Fibroblast of peridontal ligament (primary cell): ENCODE measurements around the gene FBN3.

Experiments used
- DNase-seq: peaks from one replicate; pipeline ENCODE4 v3.0.0-alpha.2; 2010; ENCODE audit errors: extremely low read depth

Gene FBN3

DNA sequence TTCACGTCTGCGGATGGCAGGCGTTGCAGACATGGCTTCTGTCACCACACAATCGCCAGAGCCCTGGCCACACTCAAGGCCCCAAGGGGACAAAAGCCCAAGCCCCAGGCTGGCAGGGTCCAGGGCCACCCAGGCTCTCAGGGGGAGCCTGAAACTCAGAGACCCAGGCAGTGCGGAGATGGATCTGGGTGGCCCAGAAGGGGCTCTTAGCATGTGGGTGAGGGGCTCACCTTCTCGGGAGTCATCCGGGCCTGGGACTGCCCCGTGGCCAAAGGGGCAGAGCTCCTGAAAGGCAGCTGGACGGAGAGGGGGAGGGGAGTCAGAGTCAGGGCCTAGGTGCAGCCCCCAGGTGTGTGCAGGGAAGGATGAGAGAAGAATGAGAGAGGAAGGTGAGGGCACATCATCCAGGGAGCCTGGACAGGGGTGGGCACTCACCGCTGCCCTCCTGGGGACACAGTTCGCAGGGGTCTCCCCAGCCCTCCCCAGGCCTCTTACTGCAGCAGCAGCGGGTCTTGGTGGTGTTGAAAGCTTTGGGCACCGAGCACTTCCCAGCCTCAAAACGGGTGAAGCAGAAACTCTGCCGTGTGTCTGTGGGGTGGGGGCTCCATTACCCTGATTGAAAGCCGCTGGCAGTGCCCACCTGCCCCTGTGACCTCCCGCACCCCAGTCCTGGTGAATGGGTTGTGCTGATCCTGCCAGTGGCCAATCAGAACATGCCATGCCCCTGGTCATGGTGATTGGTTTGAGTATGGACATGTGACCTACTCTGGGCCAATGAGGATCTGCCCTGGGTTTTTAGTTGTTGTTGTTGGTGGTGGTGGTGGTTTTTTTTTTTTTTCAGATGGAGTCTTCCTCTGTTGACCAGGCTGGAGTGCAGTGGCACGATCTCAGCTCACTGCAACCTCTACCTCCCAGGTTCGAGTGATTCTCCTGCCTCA, 59.5 kb downstream of the FBN3 start:
- no peak for DNase-seq

DNA sequence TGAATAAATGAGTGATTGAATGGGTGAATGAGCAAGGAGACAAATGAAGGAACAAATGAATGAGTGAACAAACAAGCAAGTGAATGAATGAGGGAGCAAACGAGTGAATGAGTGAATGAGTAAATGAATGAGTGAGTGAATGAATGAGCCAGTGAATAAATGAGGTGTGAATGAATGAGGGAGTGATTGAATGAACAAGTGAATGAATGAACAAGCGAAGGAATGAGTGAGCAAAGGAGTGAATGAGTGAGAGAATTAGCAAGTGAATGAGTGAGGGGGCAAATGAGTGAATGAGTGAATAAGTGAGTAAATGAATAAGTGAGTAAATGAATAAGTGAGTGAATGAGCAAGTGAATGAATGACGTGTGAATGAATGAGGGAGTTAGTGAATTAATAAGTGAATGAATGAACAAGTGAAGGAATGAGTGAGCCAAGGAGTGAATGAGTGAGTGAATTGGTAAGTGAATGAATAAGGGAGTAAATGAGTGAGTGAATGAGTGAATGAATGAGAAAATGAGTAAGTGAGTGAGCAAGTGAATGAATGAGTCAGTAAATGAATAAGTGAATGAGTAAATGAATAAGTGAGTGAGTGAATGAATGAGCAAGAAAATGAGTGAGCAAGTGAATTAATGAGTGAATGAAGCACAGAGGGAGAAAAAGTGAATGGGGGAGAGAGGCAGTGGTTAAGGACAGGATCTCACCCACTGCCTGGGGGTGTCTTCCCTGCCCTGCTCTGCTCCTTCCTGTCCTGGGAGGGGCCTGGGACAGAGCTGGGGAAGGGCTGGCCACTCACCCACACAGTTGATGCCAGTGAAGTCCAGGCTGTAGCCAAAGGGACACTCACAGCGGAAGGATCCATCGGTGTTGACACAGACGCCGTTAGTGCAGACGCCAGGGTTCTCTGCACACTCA, 60.4 kb downstream of the FBN3 start:
- DNase-seq, result no peak

DNA sequence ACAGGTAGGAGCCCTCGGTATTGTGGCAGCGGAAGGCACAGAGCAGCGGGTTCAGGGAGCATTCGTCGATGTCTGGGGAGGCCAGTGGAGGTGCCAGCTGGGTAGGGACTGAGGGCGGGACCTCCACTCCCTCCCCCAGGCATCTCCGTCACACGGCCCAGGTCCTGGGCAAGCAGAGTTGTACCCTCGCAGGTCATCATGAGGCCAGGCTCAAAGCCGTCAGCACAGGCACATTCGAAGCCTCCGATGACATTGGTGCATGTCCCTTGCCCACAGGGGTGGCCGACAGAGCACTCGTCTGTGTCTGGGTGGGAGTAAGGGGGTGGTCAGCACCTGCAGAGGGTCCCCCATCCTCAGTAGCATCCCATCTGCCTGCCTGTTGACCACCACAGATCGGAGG, 61.5 kb downstream of the FBN3 start:
- DNase-seq, result no peak

DNA sequence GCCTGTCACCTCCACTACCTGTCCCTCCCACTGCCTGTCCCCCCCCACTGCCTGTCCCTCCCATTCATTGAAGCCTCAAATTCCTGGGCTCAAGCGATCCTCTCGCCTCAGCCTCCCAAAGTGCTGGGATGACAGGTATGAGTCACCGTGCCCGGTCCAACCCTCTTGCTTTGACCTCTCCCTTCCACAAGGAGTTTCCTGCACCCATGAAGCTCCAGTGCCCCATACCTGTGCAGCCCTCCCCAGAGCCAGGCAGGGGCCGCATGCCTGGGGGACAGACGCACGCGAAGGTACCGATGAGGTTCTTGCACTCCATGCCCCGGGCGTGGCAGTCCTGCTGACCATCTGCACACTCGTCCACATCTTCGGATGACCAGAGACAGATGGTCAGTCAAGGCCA, 62.5 kb downstream of the FBN3 start:
- no peak for DNase-seq

DNA sequence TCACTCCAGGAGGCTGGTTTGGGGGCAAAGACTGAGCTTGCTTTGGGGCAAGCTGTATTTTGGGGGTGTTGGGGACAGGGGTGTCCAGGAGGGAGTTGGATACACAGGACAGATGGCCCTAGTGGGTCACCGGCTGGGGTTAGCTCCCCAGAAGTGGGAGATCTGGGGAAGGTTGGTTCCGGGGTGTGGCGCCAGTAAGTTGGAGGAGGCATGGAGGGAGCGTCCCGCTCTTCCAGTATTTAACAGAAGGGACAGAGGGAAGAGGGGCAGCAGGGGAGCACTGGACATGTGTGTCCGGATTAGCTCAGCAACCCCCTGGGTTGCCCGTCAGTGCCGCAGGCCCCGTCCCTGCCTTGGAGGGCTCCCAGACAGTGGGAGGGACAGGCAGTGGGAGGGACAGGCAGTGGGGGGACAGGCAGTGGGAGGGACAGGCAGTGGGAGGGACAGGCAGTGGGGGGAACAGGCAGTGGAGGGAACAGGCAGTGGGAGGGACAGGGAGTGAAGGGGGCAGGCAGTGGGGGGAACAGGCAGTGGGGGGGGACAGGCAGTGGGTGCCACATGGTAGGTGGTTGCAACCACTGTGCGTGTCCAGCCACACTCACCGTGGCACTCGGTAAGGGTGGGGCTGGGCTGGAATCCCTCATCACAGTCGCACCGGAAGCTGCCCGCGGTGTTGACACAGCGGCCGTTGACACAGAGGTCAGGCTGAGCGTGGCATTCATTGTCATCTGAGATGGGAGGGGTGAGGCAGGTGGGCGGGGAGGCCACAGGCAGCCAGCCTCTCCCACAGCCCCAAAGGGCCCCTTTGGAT, 63.6 kb downstream of the FBN3 start:
- no peak for DNase-seq

DNA sequence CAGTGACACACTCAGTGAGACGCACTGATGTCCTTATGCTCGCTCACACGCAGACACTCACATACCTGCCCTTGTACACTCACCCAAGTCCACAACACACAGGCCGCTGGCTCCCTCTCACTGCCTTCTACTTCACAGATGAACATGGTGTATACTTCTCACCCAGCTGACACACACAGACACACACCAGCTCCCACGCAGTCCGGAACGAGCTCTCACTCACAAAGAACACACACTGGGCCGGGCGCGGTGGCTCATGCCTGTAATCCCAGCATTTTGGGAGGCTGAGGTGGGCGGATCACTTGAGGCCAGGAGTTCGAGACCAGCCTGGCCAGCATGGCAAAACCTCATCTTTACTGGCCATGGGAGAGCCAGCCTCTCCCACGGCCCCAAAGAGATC, 65.2 kb downstream of the FBN3 start:
- no peak for DNase-seq

DNA sequence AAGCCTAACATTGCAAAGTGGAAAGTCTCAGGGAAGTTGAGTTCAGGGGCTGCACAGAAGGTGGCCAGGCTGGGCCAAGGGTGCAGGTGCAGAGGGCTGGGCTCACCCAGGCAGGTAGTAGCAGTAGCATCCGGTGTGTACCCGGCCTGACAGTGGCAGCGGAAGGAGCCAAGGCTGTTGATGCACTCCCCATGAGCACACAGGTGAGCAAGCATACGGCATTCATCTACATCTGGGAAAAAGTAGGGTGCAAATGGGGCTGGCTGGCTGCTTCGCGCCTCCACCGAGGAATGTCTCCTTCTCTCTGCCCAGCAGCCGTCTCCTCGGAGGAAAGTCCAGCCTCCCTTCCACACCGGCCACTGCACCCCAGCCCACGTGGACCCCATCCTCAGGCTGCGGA, 66.3 kb downstream of the FBN3 start:
- no peak for DNase-seq

DNA sequence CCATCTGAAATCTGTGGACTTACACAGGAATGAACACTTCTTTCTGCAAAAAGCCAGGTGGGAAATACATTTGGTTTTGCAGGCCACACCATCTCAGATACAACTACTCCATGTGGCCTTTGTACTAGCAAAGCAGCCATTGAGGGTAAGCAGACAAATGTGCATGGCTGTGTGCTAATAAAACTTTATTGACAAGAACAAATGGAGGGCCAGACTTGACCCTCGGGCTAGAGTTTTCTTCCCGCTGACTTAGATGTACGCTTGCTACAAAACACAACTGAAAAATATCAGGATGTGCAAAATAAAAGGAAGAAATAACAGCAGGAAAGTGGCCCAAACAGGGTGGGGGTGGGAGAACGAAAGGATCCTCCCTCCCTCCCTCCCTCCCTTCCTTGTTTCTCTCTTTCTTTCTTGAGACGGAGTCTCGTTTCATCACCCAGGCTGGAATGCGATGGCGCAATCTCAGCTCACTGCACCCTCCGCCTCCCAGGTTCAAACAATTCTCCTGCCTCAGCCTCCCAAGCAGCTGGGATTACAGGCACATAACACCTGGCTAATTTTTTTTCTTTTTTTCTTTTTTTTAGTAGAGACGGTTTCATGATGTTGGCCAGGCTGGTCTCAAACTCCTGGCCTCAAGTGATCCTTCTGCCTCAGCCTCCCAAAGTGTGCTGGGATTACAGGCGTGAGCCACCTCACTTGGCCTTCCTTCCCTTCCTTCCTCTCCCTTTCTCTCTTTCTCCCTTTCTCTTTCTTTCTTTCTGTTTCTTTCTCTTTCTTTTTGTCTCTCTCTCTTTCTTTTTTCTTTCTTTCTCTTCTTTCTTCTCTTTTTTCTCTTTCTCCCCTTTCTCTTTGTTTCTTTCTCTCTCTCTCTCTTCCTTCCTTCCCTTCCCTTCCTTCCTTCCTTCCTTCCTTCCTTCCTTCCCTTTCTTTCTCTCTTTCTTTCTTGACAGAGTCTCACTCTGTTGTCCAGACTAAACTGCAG, 67.5 kb downstream of the FBN3 start:
- no peak for DNase-seq

DNA sequence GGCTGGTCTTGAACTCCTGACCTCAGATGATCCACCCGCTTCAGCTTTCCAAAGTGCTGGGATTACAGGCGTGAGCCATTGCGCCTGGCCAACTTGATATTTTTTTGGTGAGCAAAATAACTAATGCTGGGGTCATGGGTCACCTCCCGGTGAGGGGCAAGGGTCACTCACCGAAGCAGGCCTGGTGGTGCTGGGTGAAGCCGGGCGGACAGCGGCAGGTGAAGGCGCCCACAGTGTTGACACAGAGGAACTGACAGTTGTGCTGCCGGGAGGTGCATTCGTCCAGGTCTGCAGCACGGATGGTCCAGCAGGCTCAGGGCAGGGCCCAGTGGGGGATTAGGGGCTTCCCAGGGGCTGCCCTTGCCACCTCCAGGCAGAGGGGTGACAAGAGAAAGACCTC, 68.6 kb downstream of the FBN3 start:
- DNase-seq, result no peak

DNA sequence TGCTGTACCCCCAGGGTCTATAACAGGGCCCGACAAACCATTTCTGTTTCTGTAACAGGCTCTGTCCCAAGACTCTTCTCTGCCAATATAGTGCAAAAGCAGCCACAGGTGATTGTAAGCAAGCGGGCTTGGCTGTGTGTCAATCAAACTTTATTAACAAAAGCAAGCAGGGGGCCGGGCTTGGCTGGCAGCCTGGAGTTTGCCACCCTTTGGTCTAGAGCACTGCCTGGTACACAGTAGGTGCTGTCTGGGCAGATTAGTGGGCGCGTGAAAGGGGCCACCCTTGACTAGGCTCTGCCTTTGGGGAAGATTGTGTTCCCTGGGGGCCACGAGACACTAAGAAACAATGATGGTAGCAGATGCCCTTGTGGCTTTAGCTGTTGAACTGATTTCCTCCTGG, 69.4 kb downstream of the FBN3 start:
- DNase-seq, result no peak

DNA sequence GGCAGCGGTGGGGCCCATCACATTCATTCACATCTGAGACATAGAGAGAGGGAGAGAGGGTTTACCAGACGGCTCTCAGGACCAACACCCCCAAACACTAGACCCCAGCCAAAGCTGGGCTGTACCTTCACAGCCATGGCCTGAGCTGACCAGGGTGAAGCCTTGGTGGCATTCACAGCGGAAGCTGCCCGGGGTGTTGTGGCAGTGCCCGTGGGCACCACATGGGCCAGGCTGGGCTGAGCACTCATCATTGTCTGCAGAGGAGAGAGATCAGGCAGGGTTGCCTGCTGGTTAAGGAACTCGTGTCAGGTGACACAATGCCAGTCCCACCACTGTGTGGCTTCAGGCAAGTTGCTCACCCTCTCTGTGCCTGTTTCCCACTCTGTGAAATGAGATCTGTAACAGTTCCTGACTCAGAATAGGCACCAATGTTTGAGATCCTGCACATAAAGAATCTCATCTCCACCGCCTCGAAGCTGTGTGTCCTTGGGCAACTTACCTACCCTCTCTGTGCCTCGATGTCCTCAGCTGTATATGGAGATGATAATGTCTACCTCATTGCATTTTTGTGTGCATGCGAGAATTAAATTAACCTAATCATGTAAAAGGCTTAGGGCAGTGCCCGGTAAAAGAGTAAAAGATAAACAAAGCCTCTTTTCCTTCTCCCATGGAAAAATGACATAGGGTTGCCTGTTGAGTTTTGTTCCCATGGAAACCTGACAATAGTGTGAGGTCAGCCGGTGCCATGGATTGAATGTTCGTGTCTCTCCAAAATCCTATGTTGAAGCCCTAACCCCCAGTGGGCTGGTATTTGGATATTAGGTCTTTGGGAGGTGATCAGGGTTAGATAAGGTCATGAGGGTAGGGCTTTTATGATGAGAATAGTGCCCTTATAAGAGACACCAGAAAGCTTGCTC, 74.0 kb downstream of the FBN3 start:
- no peak for DNase-seq

DNA sequence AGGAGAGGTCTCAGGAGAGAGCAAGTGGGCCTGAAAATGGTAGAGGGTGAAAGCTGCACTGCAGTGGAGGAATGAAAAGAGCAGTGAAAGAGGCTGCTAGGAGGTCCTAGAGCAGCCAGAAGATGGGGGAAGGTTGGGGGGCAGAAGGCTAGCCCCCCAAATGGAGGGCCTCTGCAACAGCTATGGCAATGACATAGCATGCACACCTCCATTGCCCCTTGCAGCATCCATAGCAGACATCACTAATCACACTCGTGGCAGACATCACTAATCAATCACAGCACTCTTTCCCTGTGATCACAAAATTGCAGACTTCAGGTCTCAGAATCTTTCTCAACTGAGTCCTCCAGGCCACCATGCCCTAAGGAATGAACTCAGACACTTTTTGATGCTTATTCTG, 74.9 kb downstream of the FBN3 start:
- DNase-seq, result no peak

DNA sequence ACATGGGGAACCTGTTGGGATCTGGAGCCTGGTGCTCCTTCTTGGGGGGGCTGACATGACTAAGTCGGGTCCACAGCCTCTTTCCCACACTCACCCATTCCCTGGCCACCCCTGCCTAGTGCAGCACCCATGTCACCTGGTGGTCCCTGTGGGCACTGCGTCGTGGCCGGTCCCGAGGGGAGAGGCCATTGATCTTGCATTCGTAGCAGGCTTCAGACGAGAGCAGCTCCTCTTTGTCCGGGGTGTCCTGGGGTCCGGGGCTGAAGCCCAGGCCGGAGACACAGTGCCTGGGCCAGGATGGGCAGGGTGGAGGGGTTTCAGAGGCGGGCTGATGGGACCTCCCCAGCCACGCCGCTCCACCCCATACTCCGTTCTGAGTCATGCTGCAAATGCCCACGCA, 77.5 kb downstream of the FBN3 start:
- no peak for DNase-seq

DNA sequence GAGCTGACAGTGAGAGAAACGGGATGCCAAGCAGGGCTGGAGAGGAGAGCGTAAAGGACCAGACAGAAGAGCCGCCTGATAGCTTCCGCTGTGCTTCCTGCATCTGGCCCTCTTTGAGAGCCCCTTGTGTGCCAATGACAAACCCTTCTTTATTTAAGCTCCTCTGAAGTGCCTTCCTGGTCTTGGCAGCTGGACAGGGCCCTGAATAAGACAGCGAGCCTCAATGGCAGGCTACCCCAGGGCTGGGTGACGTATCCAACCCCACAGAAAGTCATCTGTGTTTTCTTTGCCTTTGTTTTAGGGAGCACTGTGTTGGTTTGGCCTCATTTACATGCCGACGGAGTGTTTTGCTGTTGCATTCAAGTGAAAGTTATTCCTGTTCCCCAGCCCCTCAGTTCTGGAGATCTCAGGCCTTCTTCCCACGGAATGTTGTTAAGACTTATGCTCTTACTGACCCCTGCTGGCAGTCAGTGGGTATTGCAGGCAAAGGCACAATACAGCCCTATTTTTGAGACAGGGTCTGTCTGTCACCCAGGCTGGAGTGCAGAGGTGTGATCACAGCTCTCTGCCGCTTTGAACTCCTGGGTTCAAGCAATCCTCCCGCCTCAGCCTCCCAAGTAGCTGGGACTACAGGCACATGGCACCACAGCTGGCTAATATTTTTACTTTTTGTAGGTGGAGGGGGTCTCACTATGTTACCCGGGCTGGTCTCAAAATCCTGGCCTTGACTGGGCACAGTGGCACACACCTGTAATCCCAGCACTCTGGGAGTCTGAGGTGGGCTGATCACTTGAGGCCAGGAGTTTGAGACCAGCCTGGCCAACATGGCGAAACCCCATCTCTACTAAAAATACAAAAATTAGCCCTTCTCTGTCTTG, 80.1 kb downstream of the FBN3 start:
- no peak for DNase-seq

DNA sequence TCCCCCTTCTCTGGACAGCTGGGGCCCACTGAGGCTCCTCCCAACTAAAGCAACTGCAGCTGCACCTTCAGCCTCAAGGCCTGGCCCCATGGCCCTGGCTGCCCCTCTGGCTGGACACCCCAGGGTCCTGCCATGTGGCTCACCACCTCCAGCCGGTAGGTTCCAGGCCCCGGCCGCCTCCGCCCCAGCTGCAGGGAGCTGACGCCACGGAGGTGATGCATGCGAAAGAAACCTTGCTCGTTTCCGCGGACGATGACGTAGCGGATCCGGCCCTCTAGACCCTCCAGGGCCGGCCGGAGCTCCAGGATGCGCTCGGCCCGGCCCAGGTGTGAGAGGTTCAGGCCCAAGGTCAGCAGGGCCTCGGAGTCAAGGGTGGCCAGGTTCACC, 83.5 kb downstream of the FBN3 start:
- no peak for DNase-seq

DNA sequence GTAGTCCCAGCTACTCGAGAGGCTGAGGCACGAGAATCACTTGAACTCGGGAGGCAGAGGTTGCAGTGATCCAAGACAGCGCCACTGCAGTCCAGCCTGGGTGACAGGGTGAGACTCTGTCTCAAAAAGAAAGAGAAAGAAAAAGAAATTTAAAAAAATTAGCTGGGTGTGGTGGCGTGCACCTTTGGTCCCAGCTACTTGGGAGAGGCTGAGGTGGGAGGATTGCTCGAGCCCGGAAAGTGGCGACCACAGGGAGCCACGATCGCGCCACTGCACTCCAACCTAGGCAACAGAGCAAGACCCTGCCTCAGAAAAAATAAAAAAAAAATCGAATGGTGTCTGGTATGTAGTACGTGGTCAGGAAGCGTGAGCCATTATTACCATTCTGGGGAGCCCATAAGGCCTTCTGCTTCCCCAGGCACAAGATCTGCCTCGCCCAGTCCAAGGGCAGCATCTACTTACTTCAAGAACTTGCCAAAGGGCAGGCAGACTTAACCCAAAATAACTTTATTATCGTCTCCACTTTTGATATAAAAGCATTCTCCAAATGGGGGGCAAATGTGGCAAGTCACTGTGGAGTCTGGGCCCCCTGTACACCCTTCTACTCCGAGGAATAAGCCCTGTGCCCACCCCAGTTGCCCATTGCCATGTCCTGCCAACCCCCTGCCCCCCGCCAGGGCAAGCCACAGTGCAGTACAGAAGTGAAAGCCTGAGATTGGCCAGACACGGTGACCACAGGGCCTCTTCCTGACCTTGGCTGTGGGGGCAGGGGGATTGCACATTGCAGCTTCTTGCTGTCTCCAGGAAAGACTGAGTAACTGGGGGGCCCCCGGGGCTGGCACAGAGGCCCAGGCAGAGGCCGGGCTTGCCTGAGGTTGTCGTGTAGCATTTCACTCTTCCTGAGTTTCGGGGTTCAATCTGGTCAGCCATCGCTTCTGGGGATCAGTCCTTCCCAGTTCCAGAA, 84.2 kb downstream of the FBN3 start:
- no peak for DNase-seq

DNA sequence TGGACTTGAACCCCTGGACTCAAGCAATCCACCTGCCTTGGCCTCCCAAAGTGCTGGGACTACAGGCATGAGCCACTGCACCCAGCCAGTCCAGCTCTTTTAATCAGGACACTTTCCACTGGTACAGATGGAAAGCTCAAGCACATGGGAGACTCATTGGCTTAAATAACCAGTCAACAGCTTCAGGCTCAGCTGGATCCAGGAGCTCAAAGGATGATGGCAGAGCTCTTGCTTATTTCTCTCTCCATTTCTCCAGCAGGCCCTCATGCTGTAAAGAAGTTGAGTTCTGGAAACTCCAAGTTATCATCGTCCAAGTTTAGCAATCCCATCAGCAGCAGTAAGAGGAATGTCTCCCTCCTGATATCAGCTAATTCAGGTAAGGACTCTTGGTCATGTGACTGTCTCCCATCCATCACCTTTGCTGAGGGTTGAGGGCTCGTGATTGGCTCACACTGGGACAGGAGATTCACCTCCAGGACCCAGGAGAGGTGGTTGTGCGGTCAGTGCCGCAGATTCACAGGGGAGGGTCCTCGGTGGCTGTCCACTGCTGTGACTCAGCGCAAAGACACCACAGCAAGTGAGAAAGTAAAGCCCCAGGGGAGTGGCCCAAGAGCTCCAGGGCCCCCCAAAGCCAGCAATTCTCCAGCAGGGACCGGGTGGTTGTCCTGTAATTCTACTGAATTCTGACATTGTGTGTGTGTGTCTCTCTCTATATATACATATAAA, 91.7 kb downstream of the FBN3 start:
- no peak for DNase-seq
